Glomerular visceral epithelial cell (primary cell): ENCODE results near the gene DCAKD.

ENCODE experiments used
- DNase-seq: peaks from one replicate; pipeline ENCODE4 v3.0.0-alpha.2; 2016; ENCODE audit errors: extremely low spot score

Gene DCAKD

DNA sequence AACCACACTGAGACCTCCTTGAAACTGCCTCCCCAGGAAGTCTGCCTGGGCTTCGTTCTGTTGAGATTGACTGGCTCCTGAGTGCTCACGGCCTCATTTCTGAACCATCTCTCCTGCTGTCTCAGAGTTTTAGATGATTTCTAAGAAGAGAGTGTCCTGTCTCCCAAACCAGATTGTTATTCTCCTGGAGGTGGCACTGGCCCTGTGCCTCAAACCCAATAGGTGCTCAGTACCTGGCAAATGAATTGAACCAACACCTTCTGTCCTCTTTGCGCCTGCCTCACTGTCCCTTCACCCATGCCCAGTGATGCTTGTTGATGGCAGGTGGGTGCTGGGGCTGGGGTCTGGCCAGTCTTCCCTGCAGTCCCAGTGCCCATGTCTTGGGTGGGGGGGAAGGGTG lies 47.0 kb downstream of the DCAKD start:
- no peak for DNase-seq

DNA sequence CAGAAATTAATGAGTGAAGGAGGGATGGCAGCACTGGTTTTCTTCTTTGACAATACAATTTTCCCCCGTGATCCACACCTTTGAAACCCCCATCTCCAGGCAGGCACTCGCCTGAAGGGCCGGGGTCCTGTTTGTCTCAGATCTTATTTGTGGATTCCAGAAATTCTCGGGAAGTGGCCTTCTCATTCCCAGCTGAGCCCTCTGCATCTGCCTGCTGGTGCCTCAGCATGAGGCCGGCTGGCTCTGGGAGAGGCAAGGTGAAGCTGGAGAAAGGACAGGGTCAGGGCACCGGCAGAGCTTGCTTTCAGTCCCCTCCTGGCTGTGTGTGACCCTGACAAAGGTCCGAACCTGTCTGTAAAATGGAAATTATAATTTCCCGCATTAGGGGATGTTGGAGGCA lies 47.6 kb downstream of the DCAKD start:
- no peak for DNase-seq

GRCh38 chr17:45001310-45001709 lies 50.1 kb downstream of the DCAKD start:
- no peak for DNase-seq

GRCh38 chr17:44999433-44999832 lies 52.0 kb downstream of the DCAKD start:
- DNase-seq, result no peak

DNA sequence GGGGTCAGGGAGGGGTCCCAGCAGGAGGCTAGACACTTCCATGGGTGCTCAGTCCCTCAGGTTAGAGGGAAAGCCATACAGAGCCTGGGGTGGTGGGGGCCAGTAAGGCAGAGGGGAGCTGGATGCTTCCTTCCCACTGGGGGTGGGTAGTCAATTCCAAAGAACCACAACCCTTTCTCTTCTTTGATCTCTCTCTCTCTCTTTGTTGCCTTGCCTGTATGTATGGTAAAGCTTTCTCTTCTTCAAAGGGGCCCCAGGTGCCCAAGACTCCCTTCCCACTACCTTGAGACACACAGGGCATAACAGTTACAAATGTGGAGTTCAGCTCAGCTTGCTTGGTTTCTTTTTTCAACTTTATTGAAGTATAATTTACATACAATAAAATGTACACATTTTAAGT lies 52.8 kb downstream of the DCAKD start:
- DNase-seq, result no peak

DNA sequence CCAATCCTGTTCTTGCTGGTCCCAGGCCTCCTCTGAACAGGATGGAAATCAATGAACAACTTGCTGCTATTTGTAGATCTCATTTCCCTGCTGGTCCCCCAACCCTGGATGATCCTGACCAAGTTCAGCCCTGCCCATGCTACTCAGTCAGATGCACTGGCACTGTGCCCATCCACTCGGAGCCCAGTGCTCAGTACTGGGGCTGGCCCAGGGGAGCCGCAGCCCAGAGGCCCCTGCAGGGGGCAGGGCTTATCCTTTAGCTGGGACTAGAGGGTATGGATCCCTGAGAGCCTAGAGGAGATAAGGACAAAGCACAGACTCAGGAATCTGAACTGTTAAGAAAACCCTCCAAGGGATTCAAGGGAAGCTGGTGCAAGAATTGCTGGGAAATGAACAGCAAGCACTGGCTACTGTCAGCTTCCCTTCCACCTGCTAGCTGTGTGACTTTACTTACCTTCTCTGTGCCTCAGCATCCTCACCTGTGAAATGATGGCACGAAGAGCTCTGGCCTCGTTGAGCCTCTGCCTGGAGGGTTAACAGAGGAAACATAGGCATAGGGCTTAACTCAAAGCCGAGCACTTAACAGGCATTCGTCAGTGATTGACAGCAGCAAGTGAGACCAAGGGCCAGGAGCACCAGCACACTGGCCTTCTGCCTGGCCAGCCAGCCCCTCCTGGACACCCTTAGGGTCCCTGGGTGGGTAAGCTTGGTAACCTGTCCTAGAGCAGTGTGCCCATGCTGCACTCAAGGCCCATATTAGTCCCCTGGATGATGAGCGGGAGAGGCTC lies 53.5 kb downstream of the DCAKD start:
- no peak for DNase-seq

GRCh38 chr17:44996304-44996703 lies 55.1 kb downstream of the DCAKD start:
- no peak for DNase-seq

DNA sequence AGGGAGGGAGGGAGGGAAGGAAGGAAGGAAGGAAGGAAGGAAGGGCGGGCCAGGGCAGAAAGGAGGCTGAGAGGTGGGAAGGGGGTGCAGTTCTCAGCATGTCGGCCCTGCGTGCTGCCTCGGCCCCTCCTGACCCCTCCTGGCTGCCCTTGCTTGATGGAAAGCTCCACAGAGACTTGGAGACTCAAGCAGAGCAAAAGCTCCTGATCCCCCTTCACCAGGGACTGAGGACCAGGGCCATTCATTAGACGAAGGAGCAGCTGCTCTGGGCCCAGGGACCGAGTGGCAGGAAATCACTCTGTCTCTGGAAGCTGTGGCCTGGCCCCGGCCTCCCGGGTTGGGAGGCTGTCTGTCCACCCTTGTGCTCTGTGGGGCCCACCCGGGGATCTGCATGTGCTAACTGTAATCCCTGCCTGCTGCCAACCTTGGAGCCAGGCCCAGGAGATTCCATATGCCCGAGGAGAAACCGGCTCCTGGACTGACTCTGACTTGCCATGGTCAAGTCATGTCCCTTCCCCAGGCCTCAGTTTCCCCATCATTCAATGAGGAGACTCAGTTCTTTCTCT lies 55.9 kb downstream of the DCAKD start:
- DNase-seq, result no peak

DNA sequence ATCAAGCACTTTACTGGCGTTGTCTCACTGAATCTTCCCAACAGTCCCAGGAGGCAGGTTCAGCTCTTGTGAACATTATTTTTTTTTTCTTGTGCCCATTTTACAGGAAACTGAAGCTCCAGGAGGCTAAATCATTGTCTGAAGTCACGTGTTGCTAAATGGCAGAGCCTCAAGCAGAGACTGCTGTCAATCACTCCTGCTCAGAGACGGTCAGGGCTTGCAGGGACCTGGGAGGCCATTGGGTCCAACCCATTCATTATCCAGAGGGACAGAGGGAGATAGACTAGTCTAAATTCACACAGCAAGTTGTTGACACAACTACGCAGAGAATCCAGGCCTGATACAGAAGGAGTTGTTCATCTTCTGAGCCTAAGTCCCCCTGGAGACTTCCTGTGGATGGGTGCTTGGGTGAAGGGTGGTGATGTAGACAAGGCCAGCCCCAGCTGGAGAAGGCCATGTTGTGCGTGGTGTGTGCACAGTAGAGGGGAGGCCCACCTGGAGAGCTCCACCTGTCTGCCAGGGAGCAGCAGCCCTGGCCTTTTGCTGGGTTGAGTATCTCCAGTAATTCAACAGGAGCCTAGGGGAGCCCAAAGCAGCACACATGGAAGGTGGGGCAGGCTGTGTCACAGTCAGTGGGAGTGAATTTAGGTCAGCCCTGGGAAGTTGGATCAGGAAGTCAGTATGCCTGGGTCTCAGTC lies 59.0 kb downstream of the DCAKD start:
- no peak for DNase-seq

GRCh38 chr17:44990994-44991393 lies 60.4 kb downstream of the DCAKD start:
- no peak for DNase-seq

DNA sequence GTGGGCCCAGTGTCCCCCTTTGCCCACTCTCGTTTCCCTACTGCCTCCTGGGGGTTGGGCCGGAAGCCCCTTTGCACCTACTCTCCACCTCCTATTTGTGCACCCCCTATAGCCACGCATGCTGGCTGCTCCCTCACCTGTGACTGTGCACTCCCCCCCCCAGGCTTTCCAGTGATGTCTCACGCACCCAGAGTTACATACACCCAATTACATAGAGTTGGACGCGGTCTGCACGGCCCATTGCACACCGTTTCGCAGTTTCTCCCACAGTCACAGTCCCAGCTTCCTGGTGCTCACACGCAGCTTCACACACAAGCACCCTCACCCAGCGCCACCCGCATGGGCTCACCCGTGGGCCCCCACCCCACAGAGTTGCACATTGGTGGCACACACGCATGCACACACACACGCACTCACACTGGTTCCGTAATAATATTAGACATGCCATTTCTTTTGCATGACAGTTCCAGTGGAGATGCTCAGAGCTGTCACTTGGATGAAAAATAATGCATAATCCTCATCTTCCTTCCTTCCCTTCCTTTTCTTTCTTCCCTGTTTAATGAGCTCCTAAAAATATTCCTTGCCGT lies 61.8 kb downstream of the DCAKD start:
- peak; percentile 38 for DNase-seq

DNA sequence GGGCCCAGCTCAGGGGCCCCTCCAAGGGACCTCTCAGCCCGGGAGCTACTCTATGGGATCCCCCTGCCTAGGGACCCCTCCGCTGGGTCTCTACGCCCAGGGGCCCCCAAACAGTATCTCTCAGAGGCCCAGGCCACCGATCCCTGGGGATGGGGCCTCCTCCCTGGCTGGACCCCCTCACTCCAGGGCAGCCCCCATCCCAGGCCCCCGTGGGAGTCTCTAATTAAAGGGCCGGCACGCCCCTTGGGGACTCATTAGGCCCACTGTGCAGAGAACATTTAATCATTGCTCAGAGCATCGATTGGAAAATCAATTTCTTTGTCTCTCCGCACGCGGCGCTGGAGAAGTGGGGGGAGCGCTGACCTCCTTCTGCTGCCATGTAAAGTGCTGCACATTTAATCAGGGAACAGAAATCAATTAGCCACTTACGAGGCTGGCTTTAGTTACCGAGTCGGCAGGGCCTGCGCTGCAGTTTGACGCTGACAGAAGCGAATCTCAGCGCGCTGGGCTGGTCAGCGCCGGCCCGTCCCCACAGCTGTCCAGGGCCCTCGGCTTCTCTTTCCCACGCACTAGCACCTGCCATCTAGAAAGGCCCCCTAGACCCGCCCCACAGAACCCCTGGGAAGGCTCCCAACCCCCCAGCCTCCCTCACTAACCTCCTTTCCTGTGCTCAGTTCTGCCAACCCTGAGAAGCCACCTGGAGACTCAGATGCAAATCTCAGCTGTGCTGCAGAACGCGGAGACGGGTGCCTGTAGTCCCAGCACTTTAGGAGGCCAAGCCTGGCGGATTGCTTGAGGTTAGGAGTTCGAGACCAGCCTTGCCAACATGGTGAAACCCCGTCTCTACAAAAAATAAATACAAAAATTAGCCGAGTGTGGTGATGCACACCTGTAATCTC lies 63.1 kb downstream of the DCAKD start:
- no peak for DNase-seq

GRCh38 chr17:44983563-44983962 lies 67.9 kb downstream of the DCAKD start:
- no peak for DNase-seq

DNA sequence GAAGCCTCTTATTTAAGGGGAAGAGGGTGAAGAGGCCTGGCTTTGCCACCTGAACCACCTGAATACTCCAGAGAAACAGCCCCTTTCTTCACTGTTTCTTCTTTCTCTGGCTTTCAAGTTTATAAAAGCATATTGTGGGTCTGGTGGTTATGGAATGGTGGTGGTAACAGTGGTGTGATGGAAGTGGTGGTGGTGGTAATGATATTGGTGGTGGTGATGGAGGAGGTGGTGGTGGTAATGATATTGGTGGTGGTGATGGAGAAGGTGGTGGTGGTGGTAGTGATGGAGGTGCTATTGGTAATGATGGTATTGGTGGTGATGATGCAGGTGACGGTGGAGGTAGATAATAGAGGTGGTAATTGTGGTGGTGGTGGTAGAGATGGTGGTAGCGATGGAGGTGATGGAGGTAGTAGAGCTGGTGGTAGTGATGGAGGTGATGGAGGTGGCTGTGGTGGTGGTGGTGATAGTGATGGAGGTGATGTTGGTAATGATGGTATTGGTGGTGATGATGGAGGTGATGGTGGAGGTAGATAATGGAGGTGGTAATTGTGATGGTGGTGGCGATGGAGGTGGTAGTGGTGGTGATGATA lies 69.2 kb downstream of the DCAKD start:
- no peak for DNase-seq

- DNase-seq, result peak; percentile 51
Observed at GRCh38 chr17:44981221-44981968, 70.0 kb downstream of the DCAKD start.

- no peak for DNase-seq
Observed at GRCh38 chr17:44979426-44979995, 71.9 kb downstream of the DCAKD start.

DNA sequence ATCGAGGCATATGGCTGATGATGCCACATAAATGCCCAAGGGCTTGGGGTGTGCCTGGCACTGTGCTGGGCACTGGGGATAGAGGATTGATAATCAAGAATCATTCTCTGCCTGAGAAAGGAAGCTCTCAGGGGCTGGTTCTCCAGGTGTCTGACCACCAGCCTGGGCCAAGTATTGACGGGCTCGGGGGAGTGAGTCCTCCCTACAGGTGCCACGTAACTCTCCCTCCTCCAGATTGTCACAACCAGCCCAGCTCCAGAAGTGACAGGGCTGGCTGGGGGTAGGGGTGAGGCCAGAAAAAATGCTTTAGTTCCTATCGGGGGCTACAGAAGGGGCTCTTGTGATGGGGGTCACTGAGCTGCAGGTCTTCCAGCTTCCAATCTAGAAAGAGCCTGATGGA lies 72.6 kb downstream of the DCAKD start:
- DNase-seq, result no peak

DNA sequence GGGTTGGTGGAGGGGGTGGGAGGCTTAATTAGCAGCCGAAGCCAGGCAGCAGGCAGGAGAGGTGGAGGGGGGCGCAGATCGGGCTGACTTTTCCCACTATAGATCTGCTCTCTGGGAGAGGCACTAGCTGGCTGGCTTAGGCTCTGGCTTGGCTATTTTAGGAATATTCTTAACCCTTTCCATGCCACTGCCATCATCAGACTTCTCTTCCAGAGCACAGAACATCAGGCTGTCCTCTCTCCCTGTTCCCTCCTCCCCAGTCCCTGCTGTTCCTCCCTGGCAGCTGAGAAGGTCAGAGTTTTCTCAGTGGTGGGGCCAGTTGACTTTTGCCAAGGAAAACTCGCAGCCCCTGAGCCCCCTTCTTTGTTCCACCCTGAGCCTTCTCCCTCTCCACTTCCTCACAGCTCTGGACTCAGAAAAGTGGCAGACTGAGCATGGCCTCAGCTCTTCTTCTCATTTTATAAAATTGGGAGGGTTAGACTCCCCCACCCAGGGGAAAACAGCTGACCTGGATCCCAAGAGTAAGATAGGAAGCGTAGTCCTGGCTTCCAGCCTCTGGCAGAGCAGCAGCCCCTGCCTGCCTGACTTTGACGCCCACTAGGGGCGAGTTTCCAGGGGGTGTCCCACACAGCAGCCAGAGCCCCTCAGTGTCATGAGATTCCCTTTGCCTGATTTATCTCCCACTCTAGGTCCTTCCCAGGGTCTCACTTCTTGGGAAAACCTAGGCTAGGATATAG lies 73.5 kb downstream of the DCAKD start:
- no peak for DNase-seq

DNA sequence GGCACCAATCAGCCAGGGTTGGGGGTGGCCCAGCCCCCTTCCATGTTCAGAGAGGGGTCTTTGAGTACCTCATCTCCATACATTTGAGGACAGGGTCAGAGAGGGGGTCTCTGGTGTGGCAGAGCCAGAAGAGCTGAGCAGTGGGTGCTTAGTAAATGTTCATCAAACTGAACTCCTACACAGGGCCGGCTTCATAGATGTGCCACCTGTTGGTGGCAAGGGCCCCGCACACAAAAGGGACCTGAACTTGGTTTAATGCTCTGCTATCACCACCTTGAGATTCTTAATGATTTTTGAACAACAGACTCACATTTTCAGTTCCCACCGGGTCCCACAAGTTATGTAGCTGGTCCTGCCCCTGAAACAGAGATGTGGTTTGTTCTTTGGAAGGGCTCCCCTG lies 74.4 kb downstream of the DCAKD start:
- no peak for DNase-seq

- DNase-seq, result no peak
Observed at GRCh38 chr17:44976206-44976605, 75.2 kb downstream of the DCAKD start.
